Activated naive CD4-positive, alpha-beta T cell treated with anti-CD3 and anti-CD28 coated beads, Interleukin-2, amount 50 U/mL, for 24 hours (primary cell): ENCODE measurements around the gene ADAMTS16.

Source experiments
- H3K27ac Mint-ChIP-seq: one replicate; pipeline ENCODE4 v1.8.0; 2021; ENCODE audit warnings: mild to moderate bottlenecking, mixed read lengths
- H3K27me3 Mint-ChIP-seq: one replicate; pipeline ENCODE4 v1.8.0; 2021; ENCODE audit warnings: mixed read lengths
- H3K36me3 Mint-ChIP-seq: one replicate; pipeline ENCODE4 v1.8.0; 2021; ENCODE audit warnings: mixed read lengths
- H3K4me1 Mint-ChIP-seq: one replicate; pipeline ENCODE4 v1.8.0; 2021; ENCODE audit warnings: mixed read lengths
- H3K4me3 Mint-ChIP-seq: one replicate; pipeline ENCODE4 v1.8.0; 2021; ENCODE audit warnings: mild to moderate bottlenecking, mixed read lengths
- H3K9me3 Mint-ChIP-seq: one replicate; pipeline ENCODE4 v1.8.0; 2021; ENCODE audit warnings: mixed read lengths

Gene ADAMTS16

GRCh38 chr5:5363045-5363444, 222.9 kb downstream of the ADAMTS16 start:
- Mint-ChIP-seq H3K4me1 (no peaks in the 10 kb centered on the region), H3K27me3 (no peaks in the 10 kb centered on the region), H3K9me3 (no peaks in the 10 kb centered on the region), H3K27ac (no peak overlapping the region), H3K36me3 (no peaks in the 10 kb centered on the region), H3K4me3 (no peak overlapping the region)

GRCh38 chr5:5364932-5365331, 224.8 kb downstream of the ADAMTS16 start:
- Mint-ChIP-seq H3K4me3 (no peak overlapping the region), H3K4me1 (no peaks in the 10 kb centered on the region), H3K27ac (no peak overlapping the region), H3K36me3 (no peaks in the 10 kb centered on the region), H3K9me3 (no peaks in the 10 kb centered on the region), H3K27me3 (no peaks in the 10 kb centered on the region)

- Mint-ChIP-seq H3K9me3 (no peaks in the 10 kb centered on the region), H3K36me3 (no peaks in the 10 kb centered on the region), H3K27ac (no peak overlapping the region), H3K27me3 (no peaks in the 10 kb centered on the region), H3K4me1 (no peaks in the 10 kb centered on the region), H3K4me3 (no peak overlapping the region)
Measured at GRCh38 chr5:5367739-5368138, 227.6 kb downstream of the ADAMTS16 start.

- H3K27ac Mint-ChIP-seq, result no peak overlapping the region
- H3K4me1 Mint-ChIP-seq, result no peaks in the 10 kb centered on the region
- H3K4me3 Mint-ChIP-seq, result no peak overlapping the region
- H3K36me3 Mint-ChIP-seq, result no peaks in the 10 kb centered on the region
- no peaks in the 10 kb centered on the region for H3K9me3 Mint-ChIP-seq
- H3K27me3 Mint-ChIP-seq, result no peaks in the 10 kb centered on the region
Measured at GRCh38 chr5:5369051-5369605, 229.0 kb downstream of the ADAMTS16 start.
